GM23338 (cell line): ENCODE results near the gene PRAMEF20. TPM values are rescaled to one million over a fixed set of nuclear protein-coding genes. Genes with fewer than 3 reads are reported as not detected.
"Not testable (repeated sequence)": the region's sequence is repeated elsewhere in the genome, so short reads cannot be mapped to it uniquely, and the experiment has no call there.

Experiments used
- ATAC-seq: fragments of 200-7000 bp; cut with Tn5 transposase; 3 replicates; pipeline ENCODE4 v1.9.1; 2020
- DNase-seq: peaks from one replicate; pipeline ENCODE4 v3.0.0-alpha.2; 2015; ENCODE audit warnings: low spot score
- H2AFZ ChIP-seq: fragments of 200-600 bp; sonication (generic); 2 replicates; pipeline ENCODE4 v1.8.0; 2016; ENCODE audit warnings: antibody characterized with exemption, mild to moderate bottlenecking, moderate library complexity
- H3F3A ChIP-seq: fragments of 200-600 bp; sonication (generic); replicated peaks from 2 replicates; pipeline ENCODE4 v1.8.0; 2017; ENCODE audit warnings: antibody characterized with exemption, mixed run types, low read depth
- H3K27ac ChIP-seq: fragments of 200-600 bp; sonication (generic); 2 replicates; pipeline ENCODE4 v1.6.1; 2016; ENCODE audit warnings: low read depth
- H3K27me3 ChIP-seq: fragments of 200-600 bp; sonication (generic); 2 replicates; pipeline ENCODE4 v1.8.0; 2016; ENCODE audit warnings: mild to moderate bottlenecking, mixed run types, moderate library complexity; ENCODE audit not compliant: insufficient read depth
- H3K36me3 ChIP-seq: fragments of 200-600 bp; sonication (generic); 2 replicates; pipeline ENCODE4 v1.8.0; 2016; ENCODE audit warnings: mild to moderate bottlenecking; ENCODE audit not compliant: insufficient read depth
- H3K4me1 ChIP-seq: fragments of 200-600 bp; sonication (generic); 2 replicates; pipeline ENCODE4 v1.8.0; 2016; ENCODE audit warnings: mild to moderate bottlenecking, moderate library complexity; ENCODE audit not compliant: insufficient read depth
- H3K4me2 ChIP-seq: fragments of 200-600 bp; sonication (generic); 2 replicates; pipeline ENCODE4 v1.7.1; 2017; ENCODE audit warnings: mixed run types
- H3K4me3 ChIP-seq: fragments of 200-600 bp; sonication (generic); 2 replicates; pipeline ENCODE4 v1.6.1; 2016; ENCODE audit warnings: mixed run types
- H3K79me2 ChIP-seq: fragments of 200-600 bp; sonication (generic); replicated peaks from 2 replicates; pipeline ENCODE4 v1.8.0; 2017; ENCODE audit warnings: mild to moderate bottlenecking; ENCODE audit not compliant: insufficient read depth
- H3K9me2 ChIP-seq: fragments of 200-600 bp; sonication (generic); 2 replicates; pipeline ENCODE4 v1.8.0; 2017; ENCODE audit not compliant: insufficient read depth
- H4K20me1 ChIP-seq: fragments of 200-600 bp; sonication (generic); replicated peaks from 2 replicates; pipeline ENCODE4 v1.8.0; 2017; ENCODE audit warnings: mild to moderate bottlenecking; ENCODE audit not compliant: insufficient read depth
- H3K27ac Mint-ChIP-seq: 2 replicates; pipeline ENCODE4 v1.8.0; 2020; ENCODE audit warnings: inconsistent platforms, mild to moderate bottlenecking, moderate library complexity, mixed read lengths
- H3K27me3 Mint-ChIP-seq: 3 replicates; pipeline ENCODE4 v1.8.0; 2022; ENCODE audit warnings: low read depth, mild to moderate bottlenecking, moderate library complexity, mixed read lengths, inconsistent platforms; ENCODE audit not compliant: insufficient read depth, poor library complexity
- H3K36me3 Mint-ChIP-seq: 3 replicates; pipeline ENCODE4 v1.8.0; 2021; ENCODE audit warnings: low read depth, mild to moderate bottlenecking, inconsistent platforms, moderate library complexity, mixed read lengths
- H3K4me1 Mint-ChIP-seq: 3 replicates; pipeline ENCODE4 v1.8.0; 2020; ENCODE audit warnings: mild to moderate bottlenecking, inconsistent platforms, mixed read lengths
- H3K4me3 Mint-ChIP-seq: 3 replicates; pipeline ENCODE4 v1.8.0; 2021; ENCODE audit warnings: moderate library complexity, mild to moderate bottlenecking, inconsistent platforms, mixed read lengths
- H3K9me3 Mint-ChIP-seq: 3 replicates; pipeline ENCODE4 v1.8.0; 2020; ENCODE audit warnings: moderate library complexity, mild to moderate bottlenecking, inconsistent platforms, mixed read lengths
- long read RNA-seq: library from polyadenylated mRNA; unstranded; transcript quantifications from one replicate; pipeline ENCODE4 v2.0.0, GENCODE V29; 2020; ENCODE audit not compliant: unreplicated experiment
- polyA plus RNA-seq: library from polyadenylated mRNA; unstranded; fragments of >200 nt; fragmentation: Nextera tagmentation; extraction: Ambion mirVana; gene quantifications from 2 replicates; pipeline ENCODE4 v1.2.1, GENCODE V29; 2016
- total RNA-seq: library from RNA; depleted of rRNA; stranded (reverse); fragments of >200 nt; shearing (Covaris generic); gene quantifications from 2 replicates; pipeline ENCODE4 v1.2.3, GENCODE V29; 2014; rRNA removed

Gene PRAMEF20
- total RNA-seq: not detected in 2 replicates
- not detected in 2 replicates for polyA plus RNA-seq
- long read RNA-seq: 0 reads

GRCh38 chr1:13410150-13410549 lies at the start of gene PRAMEF20:
Gene PRAMEF20 (plus strand): TSS chr1:13410450. CDS start chr1:13416355, 5,905 bp downstream.
- not testable (repeated sequence) for H3K27me3 ChIP-seq, H3K79me2 ChIP-seq, H3K4me1 ChIP-seq, DNase-seq, H3K27ac ChIP-seq, H2AFZ ChIP-seq, H3K4me3 Mint-ChIP-seq, H3K27ac Mint-ChIP-seq, H4K20me1 ChIP-seq, H3K4me1 Mint-ChIP-seq, H3K27me3 Mint-ChIP-seq, H3K9me2 ChIP-seq, H3F3A ChIP-seq, H3K4me3 ChIP-seq, ATAC-seq, H3K36me3 ChIP-seq, H3K4me2 ChIP-seq
- peaks cover 22% of the 10 kb centered on the region; the same call in 2 of the 3 replicates for H3K36me3 Mint-ChIP-seq
- H3K9me3 Mint-ChIP-seq: peaks cover 92% of the 10 kb centered on the region

GRCh38 chr1:13362364-13362763 lies 47.9 kb upstream of the PRAMEF20 start:
- not testable (repeated sequence) for ATAC-seq, H3K4me2 ChIP-seq, H3K79me2 ChIP-seq, H4K20me1 ChIP-seq, H3K4me1 Mint-ChIP-seq, H3K36me3 ChIP-seq, H3K4me1 ChIP-seq, H3K27me3 ChIP-seq, H3K27ac ChIP-seq, DNase-seq, H3K4me3 ChIP-seq, H3K4me3 Mint-ChIP-seq, H3K9me2 ChIP-seq, H3K27ac Mint-ChIP-seq, H2AFZ ChIP-seq, H3K27me3 Mint-ChIP-seq, H3F3A ChIP-seq, H3K36me3 Mint-ChIP-seq
- peaks cover 37% of the 10 kb centered on the region for H3K9me3 Mint-ChIP-seq

GRCh38 chr1:13364928-13365327 lies 45.3 kb upstream of the PRAMEF20 start:
- H3K4me1 Mint-ChIP-seq, H3K4me1 ChIP-seq, H3K27ac ChIP-seq: not testable (repeated sequence)

GRCh38 chr1:13366536-13366935 lies 43.7 kb upstream of the PRAMEF20 start:
- H3K27ac Mint-ChIP-seq, H3K27me3 Mint-ChIP-seq, DNase-seq, H3K4me2 ChIP-seq, H3K27me3 ChIP-seq, ATAC-seq, H3K4me1 ChIP-seq, H3K4me3 ChIP-seq, H3K9me2 ChIP-seq, H3K79me2 ChIP-seq, H3K4me1 Mint-ChIP-seq, H3F3A ChIP-seq, H4K20me1 ChIP-seq, H3K4me3 Mint-ChIP-seq, H3K27ac ChIP-seq, H2AFZ ChIP-seq, H3K36me3 ChIP-seq: not testable (repeated sequence)
- peaks cover 58% of the 10 kb centered on the region for H3K9me3 Mint-ChIP-seq
- H3K36me3 Mint-ChIP-seq: peaks cover 19% of the 10 kb centered on the region; the same call in 2 of the 3 replicates

More at GRCh38 chr1:13364928-13365327, 45.3 kb upstream of the PRAMEF20 start:
- not testable (repeated sequence) for H3K36me3 ChIP-seq, H3K4me3 ChIP-seq, H3K27ac Mint-ChIP-seq, DNase-seq, H3K4me2 ChIP-seq, H3F3A ChIP-seq, H3K27me3 Mint-ChIP-seq, H3K4me3 Mint-ChIP-seq, H3K27me3 ChIP-seq, H3K79me2 ChIP-seq, ATAC-seq, H2AFZ ChIP-seq, H4K20me1 ChIP-seq, H3K9me2 ChIP-seq
- Mint-ChIP-seq H3K36me3 (peaks cover 14% of the 10 kb centered on the region; the same call in 1 of the 3 replicates), H3K9me3 (peaks cover 59% of the 10 kb centered on the region)
